Endothelial cell of umbilical vein (primary cell): ENCODE data around the gene WASL. TPM values are rescaled to one million over a fixed set of nuclear protein-coding genes. Genes with fewer than 3 reads are reported as not detected.

Experiments
- BruUV-seq: library from RNA; stranded (reverse); fragments of 400-500 nt; replicated peaks from 2 replicates; lab custom pipeline; 2021; lab: Mats Ljungman, UMichigan
- CTCF ChIA-PET: fragments of 300-600, 350-600 bp; sonication (Branson Sonifier 250); formaldehyde crosslinking; loops from one replicate; lab custom pipeline; 2021; ENCODE audit warnings: antibody characterized with exemption, inconsistent platforms; lab: Charles Lee
- POLR2A ChIA-PET: fragments of 300-600, 350-600 bp; sonication (Branson Sonifier 250); formaldehyde crosslinking; loops from one replicate; lab custom pipeline; 2021; ENCODE audit warnings: antibody characterized with exemption, inconsistent platforms; lab: Charles Lee
- DNase-seq: peaks from one replicate; pipeline ENCODE4 v3.0.0-alpha.2; 2011; ENCODE audit warnings: low read depth, low spot score
- FAIRE-seq: peaks from 2 replicates; lab custom pipeline; 2011; peaks lifted over from hg19 to GRCh38; lab: Jason Lieb, UNC
- H2AFZ ChIP-seq: 2 replicates; pipeline ENCODE4 v1.6.0; 2012; ENCODE audit warnings: low read depth, low read length, control low read depth, inconsistent platforms
- H3K27ac ChIP-seq: 2 replicates; pipeline ENCODE4 v1.5.1; 2011; ENCODE audit warnings: low read depth, mild to moderate bottlenecking, control low read depth, low read length, moderate library complexity; ENCODE audit not compliant: insufficient read depth
- H3K27me3 ChIP-seq, 2 experiments: 2 replicates each; pipeline versions ENCODE4 v1.6.0 to v1.6.1; 2011; ENCODE audit warnings: low read length in 2 of 2, mixed read lengths in 1 of 2; ENCODE audit not compliant: control insufficient read depth in 2 of 2, insufficient read depth in 2 of 2
- H3K36me3 ChIP-seq, 2 experiments: 2 replicates in 1 of 2; 3 replicates in 1 of 2; pipeline ENCODE4 v1.5.1; 2011; ENCODE audit warnings: low read length in 2 of 2, mild to moderate bottlenecking in 1 of 2, moderate library complexity in 1 of 2; ENCODE audit not compliant: control insufficient read depth in 2 of 2, insufficient read depth in 2 of 2; ENCODE audit errors: extremely low read depth in 1 of 2
- H3K4me1 ChIP-seq: 3 replicates; pipeline ENCODE4 v1.5.1; 2011; ENCODE audit warnings: mild to moderate bottlenecking, low read length; ENCODE audit not compliant: control insufficient read depth, insufficient read depth; ENCODE audit errors: extremely low read depth
- H3K4me2 ChIP-seq: 2 replicates; pipeline ENCODE4 v1.6.1; 2011; ENCODE audit warnings: low read length, control low read depth, mixed read lengths; ENCODE audit not compliant: insufficient read depth
- H3K4me3 ChIP-seq, 3 experiments: fragments of 200-600 bp in 1 of 3; sonication (generic), shearing (Covaris generic) in 1 of 3; replicated peaks in 1 of 3; 2 replicates each; pipeline ENCODE4 v1.5.1; 2011 to 2016; ENCODE audit warnings: control low read depth in 3 of 3, low read length in 3 of 3, mild to moderate bottlenecking in 2 of 3, inconsistent platforms in 1 of 3, low read depth in 1 of 3, moderate library complexity in 1 of 3; ENCODE audit not compliant: insufficient read depth in 1 of 3
- H3K79me2 ChIP-seq: 2 replicates; pipeline ENCODE4 v1.6.0; 2012; ENCODE audit warnings: low read length, inconsistent platforms; ENCODE audit not compliant: control insufficient read depth, insufficient read depth
- H3K9ac ChIP-seq: replicated peaks from 2 replicates; pipeline ENCODE3; 2011; ENCODE audit warnings: low read length, control low read depth; ENCODE audit not compliant: insufficient read depth; ENCODE audit errors: extremely low read depth
- H3K9me1 ChIP-seq: replicated peaks from 3 replicates; pipeline ENCODE4 v1.6.0; 2011; ENCODE audit warnings: mild to moderate bottlenecking, low read length; ENCODE audit not compliant: control insufficient read depth, insufficient read depth; ENCODE audit errors: extremely low read depth
- H3K9me3 ChIP-seq: replicated peaks from 2 replicates; pipeline ENCODE4 v1.5.1; 2012; ENCODE audit warnings: low read length, inconsistent platforms; ENCODE audit not compliant: control insufficient read depth, insufficient read depth
- H4K20me1 ChIP-seq: replicated peaks from 2 replicates; pipeline ENCODE3; 2011; ENCODE audit warnings: mild to moderate bottlenecking, low read length; ENCODE audit not compliant: control insufficient read depth, insufficient read depth; ENCODE audit errors: extremely low read depth
- CTCF ChIP-seq, 2 donors: IDR thresholded peaks; 1 replicate in 1 of 2; 2 replicates in 1 of 2; pipeline ENCODE4 v1.5.1; 2011; ENCODE audit warnings: low read length in 2 of 2, mild to moderate bottlenecking in 2 of 2, moderate library complexity in 2 of 2, control low read depth in 1 of 2, inconsistent platforms in 1 of 2, low read depth in 1 of 2; ENCODE audit not compliant: insufficient read depth in 1 of 2; ENCODE audit errors: extremely low read depth in 1 of 2
- EZH2 ChIP-seq: IDR thresholded peaks from 2 replicates; pipeline ENCODE4 v1.6.1; 2012; ENCODE audit warnings: borderline replicate concordance, low read depth, mild to moderate bottlenecking, moderate library complexity, low read length, inconsistent platforms; ENCODE audit not compliant: severe bottlenecking
- FOS ChIP-seq: IDR thresholded peaks from 2 replicates; pipeline ENCODE4 v1.6.1; 2011; ENCODE audit warnings: mild to moderate bottlenecking, low read length, moderate library complexity, borderline replicate concordance; ENCODE audit not compliant: insufficient read depth
- GATA2 ChIP-seq: IDR thresholded peaks from 2 replicates; pipeline ENCODE4 v1.7.0; 2011; ENCODE audit warnings: low read depth, mild to moderate bottlenecking, moderate library complexity, mixed read lengths, low read length; ENCODE audit not compliant: insufficient read length, insufficient read depth
- JUN ChIP-seq: IDR thresholded peaks from 2 replicates; pipeline ENCODE4 v1.6.1; 2011; ENCODE audit warnings: borderline replicate concordance, low read depth; ENCODE audit not compliant: insufficient read length, insufficient read depth
- MAX ChIP-seq: IDR thresholded peaks from 2 replicates; pipeline ENCODE4 v1.6.1; 2011; ENCODE audit not compliant: insufficient read depth, insufficient read length
- MYC ChIP-seq: IDR thresholded peaks from one replicate; pipeline ENCODE4 v1.6.1; 2011; ENCODE audit warnings: mild to moderate bottlenecking, low read depth, low read length
- POLR2A ChIP-seq: IDR thresholded peaks from 2 replicates; pipeline ENCODE4 v1.6.1; 2012; ENCODE audit warnings: low read depth, mild to moderate bottlenecking, control low read depth, low read length
- POLR2AphosphoS5 ChIP-seq: IDR thresholded peaks from 2 replicates; pipeline ENCODE4 v1.6.1; 2012; ENCODE audit warnings: low read depth, mild to moderate bottlenecking, control low read depth, low read length, moderate library complexity; ENCODE audit not compliant: insufficient read depth
- dilution Hi-C: fragments of 300-500 bp; cut with MboI; formaldehyde crosslinking; loops from one replicate; pipeline ENCODE4 v1.15.0; 2019; ENCODE audit warnings: low sequenced_read_pairs; ENCODE audit not compliant: extremely low pct_ligation_motif_present
- intact Hi-C: fragments of 100-400 bp; cut with micrococcal nuclease; formaldehyde crosslinking; loops from one replicate; pipeline ENCODE4 v1.10.0; 2022
- polyA plus RNA-seq, 4 experiments: library from polyadenylated mRNA; depleted of rRNA in 3 of 4; stranded (reverse) in 3 of 4; unstranded in 1 of 4; fragments of >200 nt; gene quantifications; 2 replicates each; pipeline versions ENCODE4 v1.2.1 to v1.2.3, GENCODE V29; 2011 to 2012; ENCODE audit warnings: missing spikeins in 1 of 4
- total RNA-seq: library from RNA; stranded (reverse); gene quantifications from 2 replicates; pipeline ENCODE4 v1.2.3, GENCODE V29; 2021

The WASL gene
- total and polyA plus RNA-seq, 2 donors (not counting 3 experiments of a cell fraction or from before 2014, with no cell fraction given) = 5.2 to 24.0 TPM

GRCh38 chr7:123771846-123772245 is 23.0 kb upstream of the WASL start:
- intact Hi-C loops = no loop called here
- no peak overlapping the region for H3K4me3 ChIP-seq
- ChIA-PET POLR2A (no interaction called here), CTCF (interaction anchor here (1.6 to 1.7 kb wide), 2 partner anchors 10 to 93 kb away, joined by 5 to 6 read pairs; no protein-coding TSS in a partner anchor)
- FAIRE-seq (no peak), DNase-seq (no peak)
- H3K4me2 ChIP-seq = no peak overlapping the region
- H3K27ac ChIP-seq = no peak overlapping the region
- H3K79me2 ChIP-seq = no peaks in the 10 kb centered on the region
- H3K9me3 ChIP-seq = no peaks in the 10 kb centered on the region
- H3K4me1 ChIP-seq = peaks cover 5% of the 10 kb centered on the region
- no TSS peak for BruUV-seq
- H2AFZ ChIP-seq = no peak overlapping the region
- dilution Hi-C loops = no loop called here
- no peaks in the 10 kb centered on the region for H3K36me3 ChIP-seq
- H3K9ac ChIP-seq = no peak overlapping the region
- H3K9me1 ChIP-seq = no peaks in the 10 kb centered on the region
- no peaks in the 10 kb centered on the region for H3K27me3 ChIP-seq
- H4K20me1 ChIP-seq = no peaks in the 10 kb centered on the region
- TF ChIP-seq CTCF (IDR thresholded peaks at IDR 0.05; ENCODE audit: extremely low read depth in 1 of 2, insufficient read depth in 1 of 2, low read depth in 1 of 2, low read length in 2 of 2) (no peak), JUN (no peak), POLR2A (no peak), FOS (no peak), MYC (no peak), POLR2AphosphoS5 (no peak), GATA2 (no peak), EZH2 (no peak), MAX (no peak)
